22Rv1 (cell line): ENCODE results near the gene OAF.

Experiments used
- ZFX ChIP-seq: fragments of 450-650 bp; IDR thresholded peaks from 2 replicates; pipeline ENCODE4 v1.6.1; 2017; ENCODE audit warnings: antibody characterized with exemption, borderline replicate concordance
- TF ChIP-seq, protein P1 (sequence below): fragments of 450-650 bp; IDR thresholded peaks from 2 replicates; pipeline ENCODE4 v1.5.1; 2017; ENCODE audit warnings: mild to moderate bottlenecking

DNA sequence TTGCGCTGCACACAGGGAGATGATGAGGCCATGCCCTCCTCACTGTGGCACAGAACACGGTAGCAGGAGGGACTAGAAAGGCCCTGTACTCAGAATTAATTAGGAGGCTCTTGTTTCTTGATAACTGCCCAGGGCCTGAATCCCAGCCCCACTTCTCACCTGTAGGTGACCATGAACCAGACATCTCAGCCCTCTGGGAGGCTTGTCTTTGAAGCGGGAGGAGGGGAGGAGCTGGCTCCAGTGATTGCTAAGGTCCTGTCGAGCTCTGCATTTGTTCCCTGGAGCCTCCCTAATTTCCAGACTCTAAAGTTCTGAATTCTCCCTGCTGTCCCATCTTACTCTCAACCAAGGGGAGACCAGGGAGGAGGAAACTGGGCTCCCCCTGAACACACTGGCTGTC is 19.8 kb upstream of the OAF start:
- TF ChIP-seq, protein P1, sequence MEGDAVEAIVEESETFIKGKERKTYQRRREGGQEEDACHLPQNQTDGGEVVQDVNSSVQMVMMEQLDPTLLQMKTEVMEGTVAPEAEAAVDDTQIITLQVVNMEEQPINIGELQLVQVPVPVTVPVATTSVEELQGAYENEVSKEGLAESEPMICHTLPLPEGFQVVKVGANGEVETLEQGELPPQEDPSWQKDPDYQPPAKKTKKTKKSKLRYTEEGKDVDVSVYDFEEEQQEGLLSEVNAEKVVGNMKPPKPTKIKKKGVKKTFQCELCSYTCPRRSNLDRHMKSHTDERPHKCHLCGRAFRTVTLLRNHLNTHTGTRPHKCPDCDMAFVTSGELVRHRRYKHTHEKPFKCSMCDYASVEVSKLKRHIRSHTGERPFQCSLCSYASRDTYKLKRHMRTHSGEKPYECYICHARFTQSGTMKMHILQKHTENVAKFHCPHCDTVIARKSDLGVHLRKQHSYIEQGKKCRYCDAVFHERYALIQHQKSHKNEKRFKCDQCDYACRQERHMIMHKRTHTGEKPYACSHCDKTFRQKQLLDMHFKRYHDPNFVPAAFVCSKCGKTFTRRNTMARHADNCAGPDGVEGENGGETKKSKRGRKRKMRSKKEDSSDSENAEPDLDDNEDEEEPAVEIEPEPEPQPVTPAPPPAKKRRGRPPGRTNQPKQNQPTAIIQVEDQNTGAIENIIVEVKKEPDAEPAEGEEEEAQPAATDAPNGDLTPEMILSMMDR, result no peak
- TF ChIP-seq ZFX, result no peak
